ENCODE data around the gene LENG9. TPM values are rescaled to one million over a fixed set of nuclear protein-coding genes. Genes with fewer than 3 reads are reported as not detected.
A peak's percentile ranks its signal among the peaks of the same experiment; 100 is the strongest.

Gene LENG9
- total RNA-seq, 1 experiment from 2014 or later, result 6.5 TPM

DNA sequence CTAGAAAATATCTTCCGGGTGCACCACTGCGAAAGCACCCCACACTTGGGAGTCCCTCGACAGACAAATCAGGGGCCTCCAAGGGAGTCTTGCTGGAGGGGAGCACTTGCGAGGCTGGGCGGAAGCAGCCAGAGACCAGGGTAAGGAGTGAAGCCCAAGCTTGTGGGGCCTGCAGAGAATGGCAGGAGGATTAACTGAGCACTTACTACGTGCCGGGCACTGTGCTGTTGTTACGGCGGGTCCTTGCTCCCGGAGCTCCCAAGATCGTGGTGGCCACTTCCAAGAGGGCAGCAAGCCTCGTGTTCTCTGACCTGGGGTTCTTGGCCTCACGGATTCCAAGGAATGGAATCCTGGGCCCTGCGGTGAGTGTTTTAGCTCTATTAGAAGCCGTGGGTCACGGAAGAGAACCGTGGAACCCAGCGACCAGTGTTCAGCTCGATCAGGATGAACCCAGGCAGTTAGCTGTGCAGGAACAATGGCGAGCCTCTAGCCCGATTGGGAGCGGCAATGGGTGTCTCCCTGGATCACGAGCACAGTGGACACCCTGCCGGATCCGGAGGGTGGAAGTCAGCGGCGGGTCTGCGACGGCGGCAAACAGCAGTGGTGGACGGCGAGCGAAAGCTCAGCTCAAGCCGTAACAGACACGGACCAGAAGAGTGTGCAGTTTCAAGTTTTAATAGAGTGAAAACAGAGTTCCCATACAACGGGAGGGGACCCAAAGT is 38.8 kb downstream of the LENG9 start:
- DNase-seq (ENCODE audit: low read depth), result no peak

GRCh38 chr19:54424201-54424600 is 39.4 kb downstream of the LENG9 start:
- no peak for DNase-seq (ENCODE audit: low read depth)

GRCh38 chr19:54422136-54422535 is 41.4 kb downstream of the LENG9 start:
- no peak for DNase-seq (ENCODE audit: low read depth)

- no peak for DNase-seq (ENCODE audit: low read depth)
Observed at GRCh38 chr19:54421521-54421920, 42.1 kb downstream of the LENG9 start.

- no peak for DNase-seq (ENCODE audit: low read depth)
Observed at GRCh38 chr19:54421169-54421516, 42.4 kb downstream of the LENG9 start.

- no peak for DNase-seq (ENCODE audit: low read depth)
Observed at GRCh38 chr19:54420383-54421168, 43.0 kb downstream of the LENG9 start.

- no peak for DNase-seq (ENCODE audit: low read depth)
Observed at GRCh38 chr19:54420068-54420382, 43.6 kb downstream of the LENG9 start.

DNA sequence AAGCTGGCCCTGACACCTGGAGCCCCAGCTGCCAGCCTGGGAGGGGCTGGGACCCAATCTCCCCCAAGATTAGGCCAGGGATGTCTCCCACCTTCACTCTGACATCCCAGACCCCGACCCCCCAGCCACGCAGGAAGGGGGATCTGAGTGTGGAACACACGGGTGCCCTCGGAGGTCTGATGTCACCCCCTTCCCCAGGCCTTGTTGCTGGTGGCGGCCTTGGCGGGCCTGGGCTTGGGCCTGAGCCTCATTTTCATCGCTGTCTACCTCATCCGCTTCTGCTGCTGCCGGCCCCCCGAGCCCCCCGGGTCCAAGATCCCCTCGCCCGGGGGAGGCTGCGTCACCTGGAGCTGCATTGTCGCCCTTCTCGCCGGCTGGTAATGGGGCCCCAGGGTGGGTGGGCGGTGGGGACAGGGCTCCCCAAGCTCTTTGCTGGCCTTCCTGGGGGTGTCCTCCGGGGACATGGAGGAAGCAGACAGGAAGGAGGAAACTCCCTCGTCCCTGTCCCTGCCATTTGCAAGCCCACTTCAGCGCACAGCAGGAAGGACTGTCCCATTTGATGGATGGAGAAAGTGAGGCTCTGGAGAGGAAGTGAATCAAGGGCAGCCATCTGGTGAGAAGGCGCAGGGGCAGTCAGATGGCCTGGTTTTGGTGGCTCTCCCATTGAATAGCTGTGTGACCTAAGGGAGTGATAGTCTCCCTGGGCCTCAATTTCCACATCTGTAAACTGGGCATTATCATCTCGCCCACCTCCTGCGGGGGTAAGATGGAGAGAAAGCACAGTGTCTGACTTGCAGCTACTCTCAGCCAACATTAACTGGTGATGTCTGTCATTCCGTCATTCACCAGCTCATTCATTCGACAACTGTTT is 44.4 kb downstream of the LENG9 start:
- DNase-seq (ENCODE audit: low read depth), result no peak

- DNase-seq (ENCODE audit: low read depth), result peak; percentile 29
Observed at GRCh38 chr19:54418030-54418929, 45.3 kb downstream of the LENG9 start.

- no peak for DNase-seq (ENCODE audit: low read depth)
Observed at GRCh38 chr19:54416695-54417491, 46.7 kb downstream of the LENG9 start.

- no peak for DNase-seq (ENCODE audit: low read depth)
Observed at GRCh38 chr19:54415901-54416673, 47.5 kb downstream of the LENG9 start.

- no peak for DNase-seq (ENCODE audit: low read depth)
Observed at GRCh38 chr19:54415208-54415900, 48.2 kb downstream of the LENG9 start, which contains the start of gene TTYH1. Gene TTYH1, plus strand, starts transcription at chr19:54415464. Its CDS starts 89 bp downstream, at chr19:54415553.

- DNase-seq (ENCODE audit: low read depth), result no peak
Observed at GRCh38 chr19:54414156-54414555, 49.4 kb downstream of the LENG9 start.

DNA sequence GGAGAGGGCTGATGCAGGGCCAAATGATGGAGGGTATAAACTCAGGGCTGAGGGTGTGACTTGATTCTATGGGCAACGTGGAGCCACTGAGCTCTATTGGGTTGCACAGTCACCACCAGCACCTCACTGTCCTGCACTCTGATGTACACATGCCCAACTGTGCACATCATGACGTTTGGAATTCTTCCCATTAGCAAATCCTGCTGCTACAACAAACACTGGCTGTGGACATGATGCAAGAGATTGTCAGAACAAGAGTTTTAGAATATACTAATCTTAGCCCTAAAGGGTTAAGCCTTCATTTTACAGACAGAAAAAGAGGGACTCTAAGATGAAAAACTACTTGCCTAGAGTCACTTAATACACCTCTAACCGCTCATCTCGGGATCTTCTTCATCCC is 50.7 kb downstream of the LENG9 start:
- no peak for DNase-seq (ENCODE audit: low read depth)
